ENCODE measurements around the gene CNTRL. TPM values are rescaled to one million over a fixed set of nuclear protein-coding genes. Genes with fewer than 3 reads are reported as not detected.
A peak's percentile ranks its signal among the peaks of the same experiment; 100 is the strongest.

The CNTRL gene
- total RNA-seq, 1 donor from 2014 or later = 7.5 TPM

GRCh38 chr9:121199921-121200320 is 125.2 kb downstream of the CNTRL start:
- no peaks in the 10 kb centered on the region for H3K9me3 Mint-ChIP-seq (ENCODE audit: unreplicated experiment)
- TF ChIP-seq CTCF (IDR thresholded peaks at IDR 0.05) = no peak
- peak overlapping the region; percentile 67 for H3K27ac Mint-ChIP-seq (ENCODE audit: unreplicated experiment)
- peaks cover 59% of the 10 kb centered on the region for H3K4me1 Mint-ChIP-seq (ENCODE audit: unreplicated experiment)
- peak overlapping the region; percentile 90 for H3K4me3 Mint-ChIP-seq (ENCODE audit: unreplicated experiment)
- DNase-seq (ENCODE audit: extremely low spot score, unreplicated experiment) = no peak
- H3K36me3 Mint-ChIP-seq (ENCODE audit: unreplicated experiment) = no peaks in the 10 kb centered on the region
- no peaks in the 10 kb centered on the region for H3K27me3 Mint-ChIP-seq (ENCODE audit: unreplicated experiment)

GRCh38 chr9:121200356-121200755 is 125.6 kb downstream of the CNTRL start:
- peaks cover 56% of the 10 kb centered on the region for H3K4me1 Mint-ChIP-seq (ENCODE audit: unreplicated experiment)
- H3K27me3 Mint-ChIP-seq (ENCODE audit: unreplicated experiment) = no peaks in the 10 kb centered on the region
- H3K4me3 Mint-ChIP-seq (ENCODE audit: unreplicated experiment) = peak overlapping the region; percentile 90
- no peaks in the 10 kb centered on the region for H3K36me3 Mint-ChIP-seq (ENCODE audit: unreplicated experiment)
- no peaks in the 10 kb centered on the region for H3K9me3 Mint-ChIP-seq (ENCODE audit: unreplicated experiment)
- no peak for DNase-seq (ENCODE audit: extremely low spot score, unreplicated experiment)
- no peak for TF ChIP-seq CTCF (IDR thresholded peaks at IDR 0.05)
- H3K27ac Mint-ChIP-seq (ENCODE audit: unreplicated experiment) = peak overlapping the region; percentile 67

- TF ChIP-seq CTCF (IDR thresholded peaks at IDR 0.05) = no peak
- Mint-ChIP-seq H3K4me3 (ENCODE audit: unreplicated experiment) (peak overlapping the region; percentile 90), H3K36me3 (ENCODE audit: unreplicated experiment) (no peaks in the 10 kb centered on the region), H3K9me3 (ENCODE audit: unreplicated experiment) (no peaks in the 10 kb centered on the region), H3K27ac (ENCODE audit: unreplicated experiment) (peak overlapping the region; percentile 89), H3K27me3 (ENCODE audit: unreplicated experiment) (no peaks in the 10 kb centered on the region), H3K4me1 (ENCODE audit: unreplicated experiment) (peaks cover 47% of the 10 kb centered on the region)
- peak; percentile 85 for DNase-seq (ENCODE audit: extremely low spot score, unreplicated experiment)
Measured at GRCh38 chr9:121201045-121201737, 126.4 kb downstream of the CNTRL start.

GRCh38 chr9:121201738-121202533 is 127.2 kb downstream of the CNTRL start, which contains the start of gene RAB14:
RAB14 (minus strand) TSS chr9:121201869; CDS start chr9:121193412, 8,457 bp downstream.
- no peaks in the 10 kb centered on the region for H3K27me3 Mint-ChIP-seq (ENCODE audit: unreplicated experiment)
- peak; percentile 61 for TF ChIP-seq CTCF (IDR thresholded peaks at IDR 0.05)
- no peaks in the 10 kb centered on the region for H3K9me3 Mint-ChIP-seq (ENCODE audit: unreplicated experiment)
- H3K4me3 Mint-ChIP-seq (ENCODE audit: unreplicated experiment) = peak within 1 kb of the TSS; percentile 90
- peaks cover 42% of the 10 kb centered on the region for H3K4me1 Mint-ChIP-seq (ENCODE audit: unreplicated experiment)
- no peaks in the 10 kb centered on the region for H3K36me3 Mint-ChIP-seq (ENCODE audit: unreplicated experiment)
- DNase-seq (ENCODE audit: extremely low spot score, unreplicated experiment) = peak; percentile 100
- peak within 1 kb of the TSS; percentile 89 for H3K27ac Mint-ChIP-seq (ENCODE audit: unreplicated experiment)

GRCh38 chr9:121204121-121204520 is 129.4 kb downstream of the CNTRL start:
- no peaks in the 10 kb centered on the region for H3K36me3 Mint-ChIP-seq (ENCODE audit: unreplicated experiment)
- H3K9me3 Mint-ChIP-seq (ENCODE audit: unreplicated experiment) = no peaks in the 10 kb centered on the region
- DNase-seq (ENCODE audit: extremely low spot score, unreplicated experiment) = no peak
- no peak overlapping the region for H3K4me3 Mint-ChIP-seq (ENCODE audit: unreplicated experiment)
- peaks cover 23% of the 10 kb centered on the region for H3K4me1 Mint-ChIP-seq (ENCODE audit: unreplicated experiment)
- TF ChIP-seq CTCF (IDR thresholded peaks at IDR 0.05) = no peak
- no peaks in the 10 kb centered on the region for H3K27me3 Mint-ChIP-seq (ENCODE audit: unreplicated experiment)
- no peak overlapping the region for H3K27ac Mint-ChIP-seq (ENCODE audit: unreplicated experiment)
